HEK293 (cell line): ENCODE measurements around the gene CRIM1.

Source experiments
- CTCF ChIP-seq: fragments of 450-650 bp; formaldehyde crosslinking; IDR thresholded peaks from 2 replicates; pipeline ENCODE4 v1.5.1; 2016; ENCODE audit warnings: missing biosample characterization, missing genetic modification characterization
- SP7 ChIP-seq: fragments of 450-650 bp; formaldehyde crosslinking; IDR thresholded peaks from 2 replicates; pipeline ENCODE4 v1.5.1; 2016; ENCODE audit warnings: missing biosample characterization, missing genetic modification characterization
- TRIM28 ChIP-seq: IDR thresholded peaks from 2 replicates; pipeline ENCODE4 v1.6.1; 2011; ENCODE audit warnings: low read length, control low read depth, borderline replicate concordance
- ZBTB20 ChIP-seq: fragments of 450-650 bp; formaldehyde crosslinking; IDR thresholded peaks from 2 replicates; pipeline ENCODE4 v1.5.1; 2016; ENCODE audit warnings: missing biosample characterization, missing genetic modification characterization
- ZNF121 ChIP-seq: fragments of 450-650 bp; formaldehyde crosslinking; IDR thresholded peaks from 2 replicates; pipeline ENCODE4 v1.5.1; 2016; ENCODE audit warnings: missing biosample characterization, missing genetic modification characterization
- ZNF280D ChIP-seq: fragments of 450-650 bp; formaldehyde crosslinking; IDR thresholded peaks from 2 replicates; pipeline ENCODE4 v1.5.1; 2016; ENCODE audit warnings: missing biosample characterization, missing genetic modification characterization
- ZNF335 ChIP-seq: fragments of 450-650 bp; formaldehyde crosslinking; conservative IDR thresholded peaks from 2 replicates; pipeline ENCODE4 v1.5.1; 2016; ENCODE audit warnings: missing biosample characterization, missing genetic modification characterization
- ZNF423 ChIP-seq: fragments of 450-650 bp; formaldehyde crosslinking; IDR thresholded peaks from 2 replicates; pipeline ENCODE4 v1.5.1; 2016; ENCODE audit warnings: missing biosample characterization, missing genetic modification characterization
- ZNF501 ChIP-seq: fragments of 450-650 bp; formaldehyde crosslinking; IDR thresholded peaks from 2 replicates; pipeline ENCODE4 v1.5.1; 2016; ENCODE audit warnings: missing biosample characterization, missing genetic modification characterization
- ZNF549 ChIP-seq: fragments of 450-650 bp; IDR thresholded peaks from 2 replicates; pipeline ENCODE4 v1.5.1; 2018; ENCODE audit warnings: missing biosample characterization, missing genetic modification characterization, mild to moderate bottlenecking, inconsistent platforms, moderate library complexity
- ZNF660 ChIP-seq: fragments of 450-650 bp; IDR thresholded peaks from 2 replicates; pipeline ENCODE4 v1.5.1; 2018; ENCODE audit warnings: missing biosample characterization, mild to moderate bottlenecking, missing genetic modification characterization
- ZNF777 ChIP-seq: fragments of 450-650 bp; formaldehyde crosslinking; IDR thresholded peaks from 2 replicates; pipeline ENCODE4 v1.5.1; 2017; ENCODE audit warnings: missing biosample characterization, missing genetic modification characterization, borderline replicate concordance
- ZSCAN4 ChIP-seq: fragments of 450-650 bp; formaldehyde crosslinking; IDR thresholded peaks from 2 replicates; pipeline ENCODE4 v1.5.1; 2017; ENCODE audit warnings: missing biosample characterization, missing genetic modification characterization

- TF ChIP-seq CTCF (no peak), SP7 (tag by site-specific recombination) (no peak), ZNF660 (tag by site-specific recombination) (no peak), ZBTB20 (tag by site-specific recombination) (no peak), ZNF280D (tag by site-specific recombination) (no peak), ZNF549 (tag by site-specific recombination) (no peak), TRIM28 (no peak), ZNF335 (tag by site-specific recombination) (no peak), ZSCAN4 (tag by site-specific recombination) (no peak), ZNF423 (tag by site-specific recombination) (no peak), ZNF777 (tag by site-specific recombination) (no peak), ZNF121 (tag by site-specific recombination) (no peak), ZNF501 (tag by site-specific recombination) (no peak)
Observed at GRCh38 chr2:36362291-36362690, 6.7 kb downstream of the CRIM1 start.
